ENCODE measurements around the gene GLRA1.

- TF ChIP-seq CTCF (IDR thresholded peaks at IDR 0.05; ENCODE audit: low read depth, low read length) (no peak), POLR2A (IDR thresholded peaks at IDR 0.05; ENCODE audit: extremely low read depth, insufficient read length) (no peak), MAX (IDR thresholded peaks at IDR 0.05; ENCODE audit: low read depth, low read length) (no peak)
Measured at GRCh38 chr5:151906246-151906645, 18.4 kb downstream of the GLRA1 start.
